Natural killer cell (primary cell): ENCODE results near the gene MOB2. TPM values are rescaled to one million over a fixed set of nuclear protein-coding genes. Genes with fewer than 3 reads are reported as not detected.
A peak's percentile ranks its signal among the peaks of the same experiment; 100 is the strongest.

Source experiments
- ATAC-seq, 3 donors: fragments of 150-1000 bp in 2 of 3; fragments of 200-7000 bp in 1 of 3; cut with Tn5 transposase; 1 replicate in 1 of 3; 2 replicates in 2 of 3; pipeline ENCODE4 v1.10.0; 2021; ENCODE audit warnings: mild to moderate bottlenecking in 2 of 3, moderate library complexity in 2 of 3
- DNase-seq, 2 donors: peaks; one replicate each; pipeline versions ENCODE4 v3.0.0 to v3.0.0-alpha.2; 2013 to 2021; ENCODE audit warnings: mixed read lengths in 1 of 2
- H3K27ac ChIP-seq: one replicate; pipeline ENCODE4 v1.5.1; 2013; ENCODE audit warnings: mild to moderate bottlenecking, low read length
- H3K27me3 ChIP-seq: one replicate; pipeline ENCODE4 v1.6.1; 2013; ENCODE audit warnings: low read length; ENCODE audit not compliant: control insufficient read depth, insufficient read depth
- H3K36me3 ChIP-seq: one replicate; pipeline ENCODE4 v1.6.1; 2013; ENCODE audit warnings: low read length; ENCODE audit not compliant: control insufficient read depth, insufficient read depth
- H3K4me1 ChIP-seq: one replicate; pipeline ENCODE4 v1.6.1; 2013; ENCODE audit warnings: low read length; ENCODE audit not compliant: control insufficient read depth, insufficient read depth
- H3K4me3 ChIP-seq: one replicate; pipeline ENCODE4 v1.5.1; 2013; ENCODE audit warnings: low read length
- H3K9me3 ChIP-seq: one replicate; pipeline ENCODE4 v1.6.1; 2013; ENCODE audit warnings: low read length; ENCODE audit not compliant: control insufficient read depth, insufficient read depth
- H3K27ac Mint-ChIP-seq, 2 donors: one replicate each; pipeline ENCODE4 v1.8.0; 2022; ENCODE audit warnings: mild to moderate bottlenecking in 2 of 2, mixed read lengths in 2 of 2, moderate library complexity in 1 of 2
- H3K27me3 Mint-ChIP-seq, 2 donors: one replicate each; pipeline ENCODE4 v1.8.0; 2022; ENCODE audit warnings: low read depth in 2 of 2, mixed read lengths in 2 of 2
- H3K36me3 Mint-ChIP-seq: one replicate; pipeline ENCODE4 v1.8.0; 2022; ENCODE audit warnings: mixed read lengths
- H3K4me1 Mint-ChIP-seq, 2 donors: one replicate each; pipeline ENCODE4 v1.8.0; 2022; ENCODE audit warnings: mixed read lengths in 2 of 2
- H3K4me3 Mint-ChIP-seq: one replicate; pipeline ENCODE4 v1.8.0; 2022; ENCODE audit warnings: mild to moderate bottlenecking, moderate library complexity, mixed read lengths
- H3K9me3 Mint-ChIP-seq, 2 donors: one replicate each; pipeline ENCODE4 v1.8.0; 2022; ENCODE audit warnings: mixed read lengths in 2 of 2
- WGBS: methylation state at CpG from one replicate; pipeline ENCODE4 v1.1.7; 2013; ENCODE audit warnings: missing lambda C conversion rate; ENCODE audit not compliant: insufficient coverage; 5-methylcytosine and 5-hydroxymethylcytosine counted together
- intact Hi-C: fragments of 100-400 bp; cut with micrococcal nuclease; formaldehyde crosslinking; loops from one replicate; pipeline ENCODE4 v1.14.2; 2022
- total RNA-seq, 4 donors: library from RNA; stranded (reverse); fragments of 120-200 nt in 1 of 4; gene quantifications; one replicate each; pipeline versions ENCODE4 v1.2.3 to v1.2.4, GENCODE V29; 2013 to 2022
- TF ChIP-seq, protein P1 (sequence below): fragments of 200-600 bp; IDR thresholded peaks from one replicate; pipeline ENCODE4 v1.8.0; 2022; ENCODE audit warnings: antibody characterized with exemption

MOB2 gene
- total RNA-seq, 3 donors from 2014 or later (not counting 1 experiment from before 2014, with no cell fraction given) = 61.9 to 79.6 (median 78.5) TPM

DNA sequence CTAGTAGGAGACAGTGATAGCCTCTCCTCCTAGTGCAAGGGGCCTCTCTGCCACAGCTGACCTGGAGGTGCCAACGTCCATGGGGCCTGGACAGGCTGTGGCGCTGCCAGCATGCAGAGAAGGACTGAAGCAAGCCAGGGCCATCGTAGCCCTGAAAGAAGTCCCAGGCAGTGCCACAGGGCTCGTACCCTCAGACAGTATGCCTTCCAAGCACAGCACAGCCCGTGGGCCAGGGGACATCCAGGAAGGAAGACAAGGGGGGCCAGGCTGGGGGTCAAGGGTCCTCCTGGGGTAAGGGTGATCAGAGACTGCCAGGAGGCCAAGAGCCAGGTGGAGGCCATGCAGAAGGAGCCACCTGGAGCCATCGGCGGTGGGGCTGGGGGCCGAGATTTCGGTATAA lies 20.4 kb upstream of the MOB2 start:
- intact Hi-C loops = no loop called here
- TF ChIP-seq, protein P1, sequence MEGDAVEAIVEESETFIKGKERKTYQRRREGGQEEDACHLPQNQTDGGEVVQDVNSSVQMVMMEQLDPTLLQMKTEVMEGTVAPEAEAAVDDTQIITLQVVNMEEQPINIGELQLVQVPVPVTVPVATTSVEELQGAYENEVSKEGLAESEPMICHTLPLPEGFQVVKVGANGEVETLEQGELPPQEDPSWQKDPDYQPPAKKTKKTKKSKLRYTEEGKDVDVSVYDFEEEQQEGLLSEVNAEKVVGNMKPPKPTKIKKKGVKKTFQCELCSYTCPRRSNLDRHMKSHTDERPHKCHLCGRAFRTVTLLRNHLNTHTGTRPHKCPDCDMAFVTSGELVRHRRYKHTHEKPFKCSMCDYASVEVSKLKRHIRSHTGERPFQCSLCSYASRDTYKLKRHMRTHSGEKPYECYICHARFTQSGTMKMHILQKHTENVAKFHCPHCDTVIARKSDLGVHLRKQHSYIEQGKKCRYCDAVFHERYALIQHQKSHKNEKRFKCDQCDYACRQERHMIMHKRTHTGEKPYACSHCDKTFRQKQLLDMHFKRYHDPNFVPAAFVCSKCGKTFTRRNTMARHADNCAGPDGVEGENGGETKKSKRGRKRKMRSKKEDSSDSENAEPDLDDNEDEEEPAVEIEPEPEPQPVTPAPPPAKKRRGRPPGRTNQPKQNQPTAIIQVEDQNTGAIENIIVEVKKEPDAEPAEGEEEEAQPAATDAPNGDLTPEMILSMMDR = no peak
- Histone ChIP-seq H3K36me3 (no peaks in the 10 kb centered on the region), H3K9me3 (no peaks in the 10 kb centered on the region), H3K27me3 (no peaks in the 10 kb centered on the region), H3K27ac (no peak overlapping the region), H3K4me3 (no peak overlapping the region), H3K4me1 (peaks cover 28% of the 10 kb centered on the region)
- ATAC-seq (no peak), DNase-seq (no peak)
- Mint-ChIP-seq H3K9me3 (no peaks in the 10 kb centered on the region), H3K4me1 (peaks cover 27 to 72% of the 10 kb centered on the region in 2 donors), H3K27ac (peak overlapping the region in 1 of 2 donors; percentile 60), H3K27me3 (no peaks in the 10 kb centered on the region), H3K4me3 (no peak overlapping the region), H3K36me3 (no peaks in the 10 kb centered on the region)
- 87% methylated on average over 9 of the region's 9 CpGs for WGBS

DNA sequence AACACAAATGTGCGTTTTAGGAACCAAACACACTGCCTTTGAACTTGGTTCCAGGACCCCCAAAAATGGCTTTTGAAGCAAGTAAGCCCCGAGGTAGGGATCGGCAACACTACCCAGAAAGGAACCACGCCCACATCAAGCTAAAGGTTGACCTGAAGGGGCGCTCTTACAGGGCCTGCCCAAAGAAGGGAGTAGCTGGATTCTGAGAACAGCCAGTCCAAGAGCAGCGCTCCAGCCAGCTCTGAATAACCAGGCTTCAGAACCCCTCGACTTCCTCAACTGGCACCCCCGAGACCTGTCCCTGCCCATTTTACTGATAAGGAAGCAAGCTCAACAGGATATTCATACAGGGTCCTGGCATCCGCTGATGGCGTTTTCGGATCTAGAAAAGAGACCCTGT lies 18.9 kb upstream of the MOB2 start:
- H3K4me1 ChIP-seq = peaks cover 20% of the 10 kb centered on the region
- TF ChIP-seq, protein P1 = no peak

DNA sequence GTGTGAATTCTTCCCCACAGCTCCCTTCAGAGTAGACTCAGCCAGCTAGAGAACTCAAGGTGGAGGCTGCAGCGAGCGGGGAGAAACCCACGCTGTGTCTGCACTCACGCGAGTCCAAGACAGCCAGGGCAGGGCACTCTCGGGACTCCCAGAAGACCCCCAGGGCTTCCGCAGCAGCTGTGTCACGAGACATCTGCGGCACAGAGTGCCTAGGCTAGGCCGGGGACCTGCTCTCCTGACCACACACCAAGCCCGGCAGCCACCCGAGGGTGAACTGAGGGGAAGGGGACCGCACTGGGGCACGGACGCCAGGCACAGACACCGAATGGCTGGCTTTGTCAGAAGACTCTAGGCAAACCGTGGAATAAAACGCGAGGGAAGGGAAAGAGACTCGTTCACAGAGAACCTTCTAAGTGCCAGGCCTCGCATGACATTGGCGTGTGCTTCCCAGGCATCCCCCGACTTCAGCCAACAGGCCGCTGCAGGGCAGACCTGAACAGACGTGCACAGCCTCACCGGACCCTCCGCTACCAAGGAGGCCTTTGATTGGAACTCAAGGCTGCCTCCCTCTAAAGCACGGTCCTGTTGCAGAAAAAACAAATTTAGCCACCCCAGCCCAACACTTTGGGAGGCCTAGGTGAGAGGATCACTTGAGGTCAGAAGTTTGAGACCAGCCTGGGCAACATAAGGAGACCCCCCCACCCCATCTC lies 18.2 kb upstream of the MOB2 start:
- Histone ChIP-seq H3K4me3 (no peak overlapping the region), H3K9me3 (no peaks in the 10 kb centered on the region), H3K36me3 (no peaks in the 10 kb centered on the region), H3K27ac (no peak overlapping the region), H3K27me3 (no peaks in the 10 kb centered on the region), H3K4me1 (peaks cover 20% of the 10 kb centered on the region)
- WGBS = 95% methylated on average over 28 of the region's 28 CpGs
- Mint-ChIP-seq H3K4me1 (peaks cover 39 to 86% of the 10 kb centered on the region in 2 donors), H3K36me3 (no peaks in the 10 kb centered on the region), H3K4me3 (no peak overlapping the region), H3K27me3 (no peaks in the 10 kb centered on the region), H3K9me3 (no peaks in the 10 kb centered on the region), H3K27ac (peak overlapping the region in 1 of 2 donors; percentile 69)
- TF ChIP-seq, protein P1 = no peak
- ATAC-seq = no peak
- intact Hi-C loops = no loop called here
- no peak for DNase-seq

More for the DNA sequence above, 18.9 kb upstream of the MOB2 start:
- 96% methylated on average over 11 of the region's 11 CpGs for WGBS
- no peak overlapping the region for H3K4me3 Mint-ChIP-seq
- peak overlapping the region in 1 of 2 donors; percentile 24 for H3K27ac Mint-ChIP-seq
- no peak overlapping the region for H3K27ac ChIP-seq
- H3K4me3 ChIP-seq = no peak overlapping the region
- no peaks in the 10 kb centered on the region for H3K36me3 ChIP-seq
- H3K4me1 Mint-ChIP-seq = peaks cover 39 to 79% of the 10 kb centered on the region in 2 donors
- no peaks in the 10 kb centered on the region for H3K36me3 Mint-ChIP-seq
- no peak for ATAC-seq
- no peaks in the 10 kb centered on the region for H3K27me3 Mint-ChIP-seq
- no peaks in the 10 kb centered on the region for H3K9me3 ChIP-seq
- H3K9me3 Mint-ChIP-seq = no peaks in the 10 kb centered on the region
- intact Hi-C loops = no loop called here
- DNase-seq = no peak
- no peaks in the 10 kb centered on the region for H3K27me3 ChIP-seq

DNA sequence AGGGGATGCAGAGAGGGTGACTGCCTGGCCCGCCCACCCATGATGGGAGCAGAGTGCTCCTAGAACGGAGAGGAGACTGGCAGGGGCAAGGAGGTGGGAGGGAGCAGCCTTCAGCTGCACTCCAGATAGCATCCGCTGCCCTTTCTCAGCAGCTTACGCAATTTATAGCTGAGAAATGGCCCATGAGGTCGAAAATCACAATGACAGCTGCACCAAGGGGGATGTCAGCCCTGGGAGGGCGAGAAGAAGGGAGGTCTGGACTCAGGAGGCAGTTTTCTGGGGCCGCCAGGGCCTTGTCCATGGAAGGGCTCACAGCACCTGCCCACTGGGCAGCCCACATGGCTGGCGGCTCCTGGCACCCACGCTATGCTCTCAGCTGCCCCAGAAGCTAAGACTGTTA lies 17.6 kb upstream of the MOB2 start:
- no peak overlapping the region for H3K27ac ChIP-seq
- no peak for ATAC-seq
- H3K27me3 Mint-ChIP-seq = no peaks in the 10 kb centered on the region

More for the DNA sequence above, 17.6 kb upstream of the MOB2 start:
- Histone ChIP-seq H3K27me3 (no peaks in the 10 kb centered on the region), H3K4me3 (no peak overlapping the region), H3K36me3 (no peaks in the 10 kb centered on the region), H3K4me1 (peaks cover 20% of the 10 kb centered on the region), H3K9me3 (no peaks in the 10 kb centered on the region)
- peak overlapping the region in 1 of 2 donors; percentile 69 for H3K27ac Mint-ChIP-seq
- intact Hi-C loops = no loop called here
- no peaks in the 10 kb centered on the region for H3K9me3 Mint-ChIP-seq
- H3K36me3 Mint-ChIP-seq = no peaks in the 10 kb centered on the region
- TF ChIP-seq, protein P1 = no peak
- peaks cover 35 to 81% of the 10 kb centered on the region in 2 donors for H3K4me1 Mint-ChIP-seq
- no peak overlapping the region for H3K4me3 Mint-ChIP-seq
- DNase-seq = no peak
- WGBS = 94% methylated on average over 9 of the region's 9 CpGs
